Activated T-helper 2 cell treated with anti-CD3 and anti-CD28 coated beads, Interferon-gamma antibody, Interleukin-2, Interleukin-4, amounts not matched to agents 10 μg/mL and 5 μg/mL and 100 μg/mL, durations not matched to agents 14 hours and 24 hours and 36 hours (primary cell): Measurements from ENCODE around the gene OTUD5. TPM values are rescaled to one million over a fixed set of nuclear protein-coding genes. Genes with fewer than 3 reads are reported as not detected.

Experiments
- DNase-seq: peaks from one replicate; pipeline ENCODE4 v3.0.0; 2021; ENCODE audit warnings: low spot score
- H3K27ac Mint-ChIP-seq: one replicate; pipeline ENCODE4 v1.8.0; 2021; ENCODE audit warnings: mixed read lengths
- H3K27me3 Mint-ChIP-seq: one replicate; pipeline ENCODE4 v1.8.0; 2021; ENCODE audit warnings: low read depth, mixed read lengths
- H3K36me3 Mint-ChIP-seq: one replicate; pipeline ENCODE4 v1.8.0; 2021; ENCODE audit warnings: low read depth, mixed read lengths
- H3K4me1 Mint-ChIP-seq: one replicate; pipeline ENCODE4 v1.8.0; 2021; ENCODE audit warnings: low read depth, mixed read lengths
- H3K4me3 Mint-ChIP-seq: one replicate; pipeline ENCODE4 v1.8.0; 2021; ENCODE audit warnings: low read depth, mild to moderate bottlenecking, moderate library complexity, mixed read lengths
- H3K9me3 Mint-ChIP-seq: one replicate; pipeline ENCODE4 v1.8.0; 2021; ENCODE audit warnings: mixed read lengths
- intact Hi-C: fragments of 100-400 bp; cut with micrococcal nuclease; formaldehyde crosslinking; loops from one replicate; pipeline ENCODE4 v1.15.1; 2023
- total RNA-seq: library from RNA; stranded (reverse); gene quantifications from 2 replicates; pipeline ENCODE4 v1.2.3, GENCODE V29; 2022

Gene OTUD5
- total RNA-seq = 73.9 and 77.9 TPM in 2 replicates

GRCh38 chrX:48957477-48957826 lies at the start of gene OTUD5:
OTUD5 (minus strand) TSS chrX:48957607; CDS start chrX:48957570, 37 bp downstream.
- peaks cover 42% of the 10 kb centered on the region for H3K36me3 Mint-ChIP-seq
- peaks cover 38% of the 10 kb centered on the region for H3K4me1 Mint-ChIP-seq
- intact Hi-C loops = loop anchor here (5.0 kb wide), 4 partner anchors 40 to 220 kb away; partner anchors contain the start of genes HDAC6, PIM2, PQBP1 and TIMM17B
- peak within 1 kb of the TSS; percentile 100 for H3K27ac Mint-ChIP-seq
- H3K27me3 Mint-ChIP-seq = no peaks in the 10 kb centered on the region
- H3K9me3 Mint-ChIP-seq = no peaks in the 10 kb centered on the region
- H3K4me3 Mint-ChIP-seq = peak within 1 kb of the TSS; percentile 99
- DNase-seq = no peak

- Mint-ChIP-seq H3K9me3 (no peaks in the 10 kb centered on the region), H3K4me1 (peaks cover 20% of the 10 kb centered on the region), H3K4me3 (peak overlapping the region; percentile 60), H3K27ac (peak overlapping the region; percentile 49), H3K27me3 (no peaks in the 10 kb centered on the region), H3K36me3 (peaks cover 21% of the 10 kb centered on the region)
- intact Hi-C loops = loop anchor here (2.0 kb wide), 1 partner anchor 71 kb away; the partner anchor contains the start of gene PRAF2
- no peak for DNase-seq
Measured at GRCh38 chrX:49003696-49004095, 46.3 kb upstream of the OTUD5 start.

- H3K4me1 Mint-ChIP-seq = peaks cover 31% of the 10 kb centered on the region
- H3K9me3 Mint-ChIP-seq = no peaks in the 10 kb centered on the region
- H3K4me3 Mint-ChIP-seq = peak within 1 kb of the TSS; percentile 96
- intact Hi-C loops = loop anchor here (1.0 to 2.0 kb wide), 2 partner anchors 41 to 72 kb away; partner anchors contain the start of genes PRAF2 and TFE3
- H3K27me3 Mint-ChIP-seq = no peaks in the 10 kb centered on the region
- peaks cover 34% of the 10 kb centered on the region for H3K36me3 Mint-ChIP-seq
- DNase-seq = peak; percentile 70
- H3K27ac Mint-ChIP-seq = peak within 1 kb of the TSS; percentile 96
Measured at GRCh38 chrX:49002091-49002935, 44.9 kb upstream of the OTUD5 start, which contains the start of gene GRIPAP1. GRIPAP1 (minus strand) TSS chrX:49002264; CDS start chrX:49002229, 35 bp downstream.

- peak overlapping the region; percentile 96 for H3K27ac Mint-ChIP-seq
- H3K4me1 Mint-ChIP-seq = peaks cover 33% of the 10 kb centered on the region
- peak overlapping the region; percentile 96 for H3K4me3 Mint-ChIP-seq
- H3K27me3 Mint-ChIP-seq = no peaks in the 10 kb centered on the region
- DNase-seq = no peak
- no peaks in the 10 kb centered on the region for H3K9me3 Mint-ChIP-seq
- peaks cover 41% of the 10 kb centered on the region for H3K36me3 Mint-ChIP-seq
- intact Hi-C loops = loop anchor here (1.0 to 2.0 kb wide), 2 partner anchors 42 to 73 kb away; partner anchors contain the start of genes PRAF2 and TFE3
Measured at GRCh38 chrX:49001521-49002090, 44.2 kb upstream of the OTUD5 start.

GRCh38 chrX:49000636-49001035 lies 43.2 kb upstream of the OTUD5 start:
- Mint-ChIP-seq H3K4me1 (peaks cover 33% of the 10 kb centered on the region), H3K4me3 (peak overlapping the region; percentile 96)

GRCh38 chrX:48999030-48999429 lies 41.6 kb upstream of the OTUD5 start:
- peaks cover 35% of the 10 kb centered on the region for H3K4me1 Mint-ChIP-seq

More at GRCh38 chrX:49000636-49001035, 43.2 kb upstream of the OTUD5 start:
- Mint-ChIP-seq H3K36me3 (peaks cover 44% of the 10 kb centered on the region), H3K27ac (peak overlapping the region; percentile 96), H3K27me3 (no peaks in the 10 kb centered on the region), H3K9me3 (no peaks in the 10 kb centered on the region)
- intact Hi-C loops = no loop called here
- DNase-seq = no peak

GRCh38 chrX:48998391-48998790 lies 41.0 kb upstream of the OTUD5 start:
- DNase-seq = no peak
- no peaks in the 10 kb centered on the region for H3K27me3 Mint-ChIP-seq

More at GRCh38 chrX:48999030-48999429, 41.6 kb upstream of the OTUD5 start:
- Mint-ChIP-seq H3K27me3 (no peaks in the 10 kb centered on the region), H3K36me3 (peaks cover 54% of the 10 kb centered on the region), H3K9me3 (no peaks in the 10 kb centered on the region), H3K27ac (no peak overlapping the region), H3K4me3 (no peak overlapping the region)
- intact Hi-C loops = no loop called here
- DNase-seq = no peak

GRCh38 chrX:48997865-48998264 lies 40.5 kb upstream of the OTUD5 start:
- intact Hi-C loops = no loop called here
- no peaks in the 10 kb centered on the region for H3K9me3 Mint-ChIP-seq
- no peaks in the 10 kb centered on the region for H3K27me3 Mint-ChIP-seq
- no peak for DNase-seq
- H3K4me1 Mint-ChIP-seq = peaks cover 32% of the 10 kb centered on the region
- H3K27ac Mint-ChIP-seq = peak overlapping the region; percentile 55
- H3K4me3 Mint-ChIP-seq = no peak overlapping the region
- H3K36me3 Mint-ChIP-seq = peaks cover 64% of the 10 kb centered on the region

More at GRCh38 chrX:48998391-48998790, 41.0 kb upstream of the OTUD5 start:
- H3K4me3 Mint-ChIP-seq = peak overlapping the region; percentile 11
- intact Hi-C loops = no loop called here
- peaks cover 32% of the 10 kb centered on the region for H3K4me1 Mint-ChIP-seq
- no peak overlapping the region for H3K27ac Mint-ChIP-seq
- H3K36me3 Mint-ChIP-seq = peaks cover 59% of the 10 kb centered on the region
- H3K9me3 Mint-ChIP-seq = no peaks in the 10 kb centered on the region

GRCh38 chrX:48997455-48997854 lies 40.0 kb upstream of the OTUD5 start:
- Mint-ChIP-seq H3K27ac (peak overlapping the region; percentile 55), H3K36me3 (peaks cover 68% of the 10 kb centered on the region)
- intact Hi-C loops = no loop called here

GRCh38 chrX:48996969-48997368 lies 39.6 kb upstream of the OTUD5 start:
- Mint-ChIP-seq H3K4me1 (peaks cover 32% of the 10 kb centered on the region), H3K27ac (no peak overlapping the region), H3K36me3 (peaks cover 70% of the 10 kb centered on the region), H3K27me3 (no peaks in the 10 kb centered on the region), H3K4me3 (no peak overlapping the region), H3K9me3 (no peaks in the 10 kb centered on the region)
- intact Hi-C loops = no loop called here
- DNase-seq = peak; percentile 9

More at GRCh38 chrX:48997455-48997854, 40.0 kb upstream of the OTUD5 start:
- H3K4me1 Mint-ChIP-seq = peaks cover 32% of the 10 kb centered on the region
- DNase-seq = no peak
- no peak overlapping the region for H3K4me3 Mint-ChIP-seq
- no peaks in the 10 kb centered on the region for H3K27me3 Mint-ChIP-seq
- H3K9me3 Mint-ChIP-seq = no peaks in the 10 kb centered on the region

- Mint-ChIP-seq H3K36me3 (peaks cover 59% of the 10 kb centered on the region), H3K27ac (no peak overlapping the region), H3K9me3 (no peaks in the 10 kb centered on the region), H3K4me3 (no peak overlapping the region), H3K4me1 (peaks cover 4% of the 10 kb centered on the region), H3K27me3 (no peaks in the 10 kb centered on the region)
- no peak for DNase-seq
- intact Hi-C loops = no loop called here
Measured at GRCh38 chrX:48992341-48992740, 34.9 kb upstream of the OTUD5 start.

GRCh38 chrX:48989483-48989882 lies 32.1 kb upstream of the OTUD5 start:
- no peaks in the 10 kb centered on the region for H3K9me3 Mint-ChIP-seq
- peaks cover 50% of the 10 kb centered on the region for H3K36me3 Mint-ChIP-seq
- intact Hi-C loops = no loop called here

GRCh38 chrX:48983896-48984295 lies 26.5 kb upstream of the OTUD5 start:
- Mint-ChIP-seq H3K9me3 (no peaks in the 10 kb centered on the region), H3K27me3 (no peaks in the 10 kb centered on the region), H3K4me3 (no peak overlapping the region), H3K36me3 (peaks cover 47% of the 10 kb centered on the region), H3K4me1 (no peaks in the 10 kb centered on the region), H3K27ac (no peak overlapping the region)
- no peak for DNase-seq
- intact Hi-C loops = no loop called here

More at GRCh38 chrX:48989483-48989882, 32.1 kb upstream of the OTUD5 start:
- Mint-ChIP-seq H3K27ac (no peak overlapping the region), H3K27me3 (no peaks in the 10 kb centered on the region), H3K4me1 (no peaks in the 10 kb centered on the region), H3K4me3 (no peak overlapping the region)
- no peak for DNase-seq
